Measurements from ENCODE around the gene ZNF587. TPM values are rescaled to one million over a fixed set of nuclear protein-coding genes. Genes with fewer than 3 reads are reported as not detected.
"Not testable (repeated sequence)": the region's sequence is repeated elsewhere in the genome, so short reads cannot be mapped to it uniquely, and the experiment has no call there.

Gene ZNF587
- polyA plus RNA-seq, 1 donor (not counting 4 experiments of a cell fraction or from before 2014, with no cell fraction given) = 14.0 TPM

DNA sequence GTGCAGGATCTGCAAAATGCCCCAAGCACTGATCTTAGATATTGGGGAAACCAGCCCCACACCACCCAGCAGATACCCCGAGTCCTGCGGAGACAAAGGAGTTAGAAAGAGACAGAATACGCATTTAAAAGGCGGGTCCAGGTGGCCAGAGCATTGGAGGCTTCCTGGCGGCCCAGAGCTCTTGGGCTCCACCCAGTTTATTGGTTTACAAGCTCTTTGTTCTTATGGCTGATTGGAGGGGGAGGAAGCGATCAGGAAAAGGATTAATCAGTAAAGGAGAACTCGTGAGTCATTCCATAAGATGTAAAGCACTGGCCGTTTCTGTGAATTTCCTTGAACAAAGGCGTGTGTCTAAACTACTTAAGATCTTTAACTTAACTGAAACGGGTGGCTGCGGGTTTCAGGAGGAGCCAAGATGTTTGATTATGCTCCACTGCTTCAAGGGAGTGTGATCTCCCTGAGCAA is 926 bp downstream of the ZNF587 start:
- H3K4me2 ChIP-seq (ENCODE audit: control insufficient read depth, extremely low read depth, insufficient read depth, low read depth, low read length) = peak overlapping the region; percentile 92
- FAIRE-seq (no peak), DNase-seq (ENCODE audit: low read depth, low spot score) (peak; percentile 36)
- peak overlapping the region; percentile 67 to 86 (median 81) for H3K4me3 ChIP-seq (ENCODE audit: control insufficient read depth in 2 of 3, extremely low read depth in 1 of 3, insufficient read depth in 2 of 3, low read depth in 1 of 3, low read length in 3 of 3)
- no peaks in the 10 kb centered on the region for H3K27me3 ChIP-seq (ENCODE audit: control insufficient read depth, extremely low read depth, insufficient read depth, low read length)
- no peak overlapping the region for H2AFZ ChIP-seq (ENCODE audit: control insufficient read depth, low read length)
- peaks cover 53% of the 10 kb centered on the region for H3K79me2 ChIP-seq (ENCODE audit: control insufficient read depth, insufficient read depth, low read length)
- peak overlapping the region; percentile 84 for H3K27ac ChIP-seq (ENCODE audit: control insufficient read depth, insufficient read depth, low read length)
- H3K9me1 ChIP-seq (ENCODE audit: control insufficient read depth, extremely low read depth, insufficient read depth, low read length) = no peaks in the 10 kb centered on the region
- peaks cover 4 to 5% of the 10 kb centered on the region in 2 experiments for H3K36me3 ChIP-seq (ENCODE audit: control insufficient read depth in 2 of 2, extremely low read depth in 1 of 2, insufficient read depth in 2 of 2, low read length in 2 of 2)
- TF ChIP-seq, protein P1, sequence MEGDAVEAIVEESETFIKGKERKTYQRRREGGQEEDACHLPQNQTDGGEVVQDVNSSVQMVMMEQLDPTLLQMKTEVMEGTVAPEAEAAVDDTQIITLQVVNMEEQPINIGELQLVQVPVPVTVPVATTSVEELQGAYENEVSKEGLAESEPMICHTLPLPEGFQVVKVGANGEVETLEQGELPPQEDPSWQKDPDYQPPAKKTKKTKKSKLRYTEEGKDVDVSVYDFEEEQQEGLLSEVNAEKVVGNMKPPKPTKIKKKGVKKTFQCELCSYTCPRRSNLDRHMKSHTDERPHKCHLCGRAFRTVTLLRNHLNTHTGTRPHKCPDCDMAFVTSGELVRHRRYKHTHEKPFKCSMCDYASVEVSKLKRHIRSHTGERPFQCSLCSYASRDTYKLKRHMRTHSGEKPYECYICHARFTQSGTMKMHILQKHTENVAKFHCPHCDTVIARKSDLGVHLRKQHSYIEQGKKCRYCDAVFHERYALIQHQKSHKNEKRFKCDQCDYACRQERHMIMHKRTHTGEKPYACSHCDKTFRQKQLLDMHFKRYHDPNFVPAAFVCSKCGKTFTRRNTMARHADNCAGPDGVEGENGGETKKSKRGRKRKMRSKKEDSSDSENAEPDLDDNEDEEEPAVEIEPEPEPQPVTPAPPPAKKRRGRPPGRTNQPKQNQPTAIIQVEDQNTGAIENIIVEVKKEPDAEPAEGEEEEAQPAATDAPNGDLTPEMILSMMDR (optimal IDR thresholded peaks at IDR 0.05 in 1 of 3, IDR thresholded peaks at IDR 0.05 in 1 of 3, conservative IDR thresholded peaks at IDR 0.05 in 1 of 3; ENCODE audit: extremely low read depth in 1 of 3, insufficient read depth in 2 of 3, low read length in 3 of 3) = no peak
- no peak for TF ChIP-seq EZH2 (IDR thresholded peaks at IDR 0.05; ENCODE audit: low read length)
- no peaks in the 10 kb centered on the region for H3K9me3 ChIP-seq (ENCODE audit: control insufficient read depth, low read depth, low read length)
- dilution Hi-C loops (cut with MboI; ENCODE audit: extremely low pct_ligation_motif_present, low sequenced_read_pairs) = no loop called here
- no peaks in the 10 kb centered on the region for H4K20me1 ChIP-seq (ENCODE audit: control insufficient read depth, extremely low read depth, insufficient read depth, low read length)
- H3K4me1 ChIP-seq (ENCODE audit: control insufficient read depth, extremely low read depth, insufficient read depth, low read length) = peaks cover 7% of the 10 kb centered on the region
- peak overlapping the region; percentile 89 for H3K9ac ChIP-seq (ENCODE audit: control insufficient read depth, extremely low read depth, insufficient read depth, low read length)

DNA sequence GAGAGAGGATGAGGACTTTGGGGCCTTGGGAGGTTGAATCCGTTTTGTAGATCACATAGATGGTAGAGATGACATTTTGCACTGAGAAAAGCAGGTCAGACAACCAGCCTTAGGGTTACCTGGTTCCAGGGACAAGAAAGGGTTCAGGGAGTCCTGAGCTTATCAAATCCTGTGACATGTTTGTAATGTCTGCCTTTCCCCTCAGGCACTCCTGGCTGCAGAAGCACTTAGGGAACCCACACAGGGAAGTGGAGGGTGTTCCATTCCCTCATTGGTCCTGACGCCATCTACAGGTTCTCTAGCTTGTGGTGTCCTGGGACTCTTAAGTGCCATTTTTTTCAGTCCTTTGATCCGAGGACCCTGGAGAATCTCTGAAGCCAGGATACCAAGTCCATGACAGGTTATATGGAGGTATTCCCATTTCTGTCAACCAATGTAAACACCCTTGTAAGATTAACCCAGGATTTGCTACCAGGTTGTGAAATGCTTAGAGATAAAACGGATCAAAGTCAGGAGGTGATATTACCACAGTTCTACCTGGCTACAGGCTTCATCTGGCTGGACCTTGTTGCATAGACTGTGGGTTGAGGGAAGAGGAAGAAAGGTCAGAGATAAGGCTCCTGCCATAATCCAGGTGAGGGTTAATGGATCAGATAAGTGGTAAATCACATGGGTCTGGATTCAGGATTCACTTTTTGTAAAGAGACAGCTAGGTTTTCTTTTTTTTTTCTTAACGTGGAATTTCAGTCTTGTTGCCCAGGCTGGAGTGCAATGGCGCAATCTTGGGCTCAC is 2.3 kb downstream of the ZNF587 start:
- H3K79me2 ChIP-seq (ENCODE audit: control insufficient read depth, insufficient read depth, low read length) = peaks cover 51% of the 10 kb centered on the region

DNA sequence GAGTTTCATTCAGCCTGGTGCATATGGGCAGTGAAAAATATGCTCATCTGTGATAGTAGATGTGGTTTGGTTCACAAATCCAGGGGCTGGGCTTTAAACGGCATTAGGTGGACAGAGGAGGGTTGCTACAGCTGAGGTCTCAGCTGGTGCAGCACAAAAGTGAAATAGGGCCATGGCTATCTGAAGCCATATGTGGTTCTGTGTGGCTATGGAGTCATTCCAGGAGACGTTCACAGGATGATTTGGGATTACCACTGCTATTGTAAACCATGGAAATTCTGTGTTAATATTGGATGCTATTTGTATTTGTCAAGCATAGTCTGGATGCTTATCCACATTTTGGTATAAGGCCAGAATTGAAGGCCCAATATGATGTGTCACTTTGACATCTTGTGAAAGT is 4.5 kb downstream of the ZNF587 start:
- H3K4me3 ChIP-seq (ENCODE audit: control insufficient read depth in 2 of 3, extremely low read depth in 1 of 3, insufficient read depth in 2 of 3, low read depth in 1 of 3, low read length in 3 of 3); H4K20me1 ChIP-seq (ENCODE audit: control insufficient read depth, extremely low read depth, insufficient read depth, low read length); dilution Hi-C loops (cut with MboI; ENCODE audit: extremely low pct_ligation_motif_present, low sequenced_read_pairs): not testable (repeated sequence)

More for the DNA sequence above, 2.3 kb downstream of the ZNF587 start:
- H3K4me1 ChIP-seq (ENCODE audit: control insufficient read depth, extremely low read depth, insufficient read depth, low read length); H3K36me3 ChIP-seq (ENCODE audit: control insufficient read depth in 2 of 2, extremely low read depth in 1 of 2, insufficient read depth in 2 of 2, low read length in 2 of 2); H3K9me1 ChIP-seq (ENCODE audit: control insufficient read depth, extremely low read depth, insufficient read depth, low read length); FAIRE-seq; H3K27me3 ChIP-seq (ENCODE audit: control insufficient read depth, extremely low read depth, insufficient read depth, low read length); H3K4me2 ChIP-seq (ENCODE audit: control insufficient read depth, extremely low read depth, insufficient read depth, low read depth, low read length); H3K9ac ChIP-seq (ENCODE audit: control insufficient read depth, extremely low read depth, insufficient read depth, low read length); DNase-seq (ENCODE audit: low read depth, low spot score); H3K27ac ChIP-seq (ENCODE audit: control insufficient read depth, insufficient read depth, low read length); dilution Hi-C loops (cut with MboI; ENCODE audit: extremely low pct_ligation_motif_present, low sequenced_read_pairs); H2AFZ ChIP-seq (ENCODE audit: control insufficient read depth, low read length); H4K20me1 ChIP-seq (ENCODE audit: control insufficient read depth, extremely low read depth, insufficient read depth, low read length); H3K9me3 ChIP-seq (ENCODE audit: control insufficient read depth, low read depth, low read length); H3K4me3 ChIP-seq (ENCODE audit: control insufficient read depth in 2 of 3, extremely low read depth in 1 of 3, insufficient read depth in 2 of 3, low read depth in 1 of 3, low read length in 3 of 3): not testable (repeated sequence)

DNA sequence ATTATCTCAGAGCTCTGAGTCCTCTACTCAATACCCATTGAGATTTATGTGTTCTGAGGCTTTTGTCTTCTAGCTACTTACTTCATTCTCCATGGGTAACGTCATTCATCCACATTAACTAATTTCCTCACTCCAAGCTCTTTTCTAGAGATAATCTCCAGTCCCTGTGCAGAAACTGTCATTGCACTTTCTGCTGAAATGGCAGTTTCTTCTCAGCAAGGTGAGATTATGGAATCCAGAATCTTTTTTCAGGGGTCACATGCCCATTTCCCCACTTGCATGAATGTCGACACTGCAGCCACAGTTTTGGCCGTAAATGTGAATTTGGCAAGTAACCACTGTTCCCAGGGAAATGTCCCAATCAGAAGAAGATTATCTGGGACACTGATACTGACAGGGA is 12.7 kb downstream of the ZNF587 start:
- FAIRE-seq; H3K9me3 ChIP-seq (ENCODE audit: control insufficient read depth, low read depth, low read length); H2AFZ ChIP-seq (ENCODE audit: control insufficient read depth, low read length); dilution Hi-C loops (cut with MboI; ENCODE audit: extremely low pct_ligation_motif_present, low sequenced_read_pairs); H3K9me1 ChIP-seq (ENCODE audit: control insufficient read depth, extremely low read depth, insufficient read depth, low read length); H3K27ac ChIP-seq (ENCODE audit: control insufficient read depth, insufficient read depth, low read length); H3K4me2 ChIP-seq (ENCODE audit: control insufficient read depth, extremely low read depth, insufficient read depth, low read depth, low read length); H3K27me3 ChIP-seq (ENCODE audit: control insufficient read depth, extremely low read depth, insufficient read depth, low read length); H3K79me2 ChIP-seq (ENCODE audit: control insufficient read depth, insufficient read depth, low read length); H3K9ac ChIP-seq (ENCODE audit: control insufficient read depth, extremely low read depth, insufficient read depth, low read length); H3K4me3 ChIP-seq (ENCODE audit: control insufficient read depth in 2 of 3, extremely low read depth in 1 of 3, insufficient read depth in 2 of 3, low read depth in 1 of 3, low read length in 3 of 3); H4K20me1 ChIP-seq (ENCODE audit: control insufficient read depth, extremely low read depth, insufficient read depth, low read length); DNase-seq (ENCODE audit: low read depth, low spot score); H3K4me1 ChIP-seq (ENCODE audit: control insufficient read depth, extremely low read depth, insufficient read depth, low read length): not testable (repeated sequence)
- H3K36me3 ChIP-seq (ENCODE audit: control insufficient read depth in 2 of 2, extremely low read depth in 1 of 2, insufficient read depth in 2 of 2, low read length in 2 of 2) = peaks cover 12 to 13% of the 10 kb centered on the region in 2 experiments

More for the DNA sequence above, 4.5 kb downstream of the ZNF587 start:
- H3K4me2 ChIP-seq (ENCODE audit: control insufficient read depth, extremely low read depth, insufficient read depth, low read depth, low read length); H3K9me3 ChIP-seq (ENCODE audit: control insufficient read depth, low read depth, low read length); H3K9me1 ChIP-seq (ENCODE audit: control insufficient read depth, extremely low read depth, insufficient read depth, low read length); DNase-seq (ENCODE audit: low read depth, low spot score); H3K36me3 ChIP-seq (ENCODE audit: control insufficient read depth in 2 of 2, extremely low read depth in 1 of 2, insufficient read depth in 2 of 2, low read length in 2 of 2); H3K4me1 ChIP-seq (ENCODE audit: control insufficient read depth, extremely low read depth, insufficient read depth, low read length); H2AFZ ChIP-seq (ENCODE audit: control insufficient read depth, low read length); H3K27ac ChIP-seq (ENCODE audit: control insufficient read depth, insufficient read depth, low read length); FAIRE-seq; H3K27me3 ChIP-seq (ENCODE audit: control insufficient read depth, extremely low read depth, insufficient read depth, low read length); H3K9ac ChIP-seq (ENCODE audit: control insufficient read depth, extremely low read depth, insufficient read depth, low read length): not testable (repeated sequence)
- H3K79me2 ChIP-seq (ENCODE audit: control insufficient read depth, insufficient read depth, low read length) = peaks cover 50% of the 10 kb centered on the region

Measured in keratinocyte (primary cell).